Epithelial cell of prostate (primary cell): ENCODE results near the gene SPOCK1.

Source experiments
- DNase-seq: peaks from one replicate; pipeline ENCODE4 v3.0.0-alpha.2; 2011; ENCODE audit warnings: low read depth, low spot score
- H3K27ac ChIP-seq: fragments of 450-650 bp; 2 replicates; pipeline ENCODE4 v1.5.1; 2017; ENCODE audit warnings: mild to moderate bottlenecking

The SPOCK1 gene

DNA sequence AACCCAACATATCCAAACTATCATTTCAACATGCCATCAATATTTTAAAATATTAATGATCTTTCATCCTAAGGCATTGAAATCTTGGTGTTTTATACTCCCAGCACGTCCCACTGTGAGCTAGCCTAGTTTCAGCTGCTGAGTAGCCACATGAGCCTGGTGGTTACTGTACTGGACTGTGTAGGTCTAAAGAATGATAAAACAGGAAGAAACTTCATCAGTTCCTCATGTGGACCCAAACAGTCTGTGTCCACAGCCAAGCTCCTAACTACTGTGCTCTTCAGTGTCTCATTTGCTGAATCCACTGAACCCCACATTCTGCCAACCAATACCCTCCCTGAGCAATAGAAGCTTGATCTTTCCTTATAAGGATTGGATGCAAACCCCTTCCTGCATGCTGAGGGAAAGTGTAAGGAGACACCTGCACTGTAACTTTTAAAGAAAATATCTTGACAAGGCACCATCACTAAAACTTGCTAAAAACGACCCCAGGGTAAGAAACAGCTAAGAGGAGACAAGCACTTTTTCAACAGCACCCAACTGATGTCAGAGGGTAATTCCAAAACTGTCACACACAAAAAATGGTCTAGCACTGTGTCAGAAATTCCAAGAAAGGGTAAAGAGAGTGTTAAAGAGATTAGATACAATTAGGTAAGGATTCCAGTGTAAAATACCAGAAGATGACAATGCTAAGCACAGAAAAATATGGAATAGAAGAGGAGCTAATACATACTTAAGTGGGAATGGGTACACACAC, 126.9 kb downstream of the SPOCK1 start:
- no peak overlapping the region for H3K27ac ChIP-seq
- DNase-seq, result no peak

DNA sequence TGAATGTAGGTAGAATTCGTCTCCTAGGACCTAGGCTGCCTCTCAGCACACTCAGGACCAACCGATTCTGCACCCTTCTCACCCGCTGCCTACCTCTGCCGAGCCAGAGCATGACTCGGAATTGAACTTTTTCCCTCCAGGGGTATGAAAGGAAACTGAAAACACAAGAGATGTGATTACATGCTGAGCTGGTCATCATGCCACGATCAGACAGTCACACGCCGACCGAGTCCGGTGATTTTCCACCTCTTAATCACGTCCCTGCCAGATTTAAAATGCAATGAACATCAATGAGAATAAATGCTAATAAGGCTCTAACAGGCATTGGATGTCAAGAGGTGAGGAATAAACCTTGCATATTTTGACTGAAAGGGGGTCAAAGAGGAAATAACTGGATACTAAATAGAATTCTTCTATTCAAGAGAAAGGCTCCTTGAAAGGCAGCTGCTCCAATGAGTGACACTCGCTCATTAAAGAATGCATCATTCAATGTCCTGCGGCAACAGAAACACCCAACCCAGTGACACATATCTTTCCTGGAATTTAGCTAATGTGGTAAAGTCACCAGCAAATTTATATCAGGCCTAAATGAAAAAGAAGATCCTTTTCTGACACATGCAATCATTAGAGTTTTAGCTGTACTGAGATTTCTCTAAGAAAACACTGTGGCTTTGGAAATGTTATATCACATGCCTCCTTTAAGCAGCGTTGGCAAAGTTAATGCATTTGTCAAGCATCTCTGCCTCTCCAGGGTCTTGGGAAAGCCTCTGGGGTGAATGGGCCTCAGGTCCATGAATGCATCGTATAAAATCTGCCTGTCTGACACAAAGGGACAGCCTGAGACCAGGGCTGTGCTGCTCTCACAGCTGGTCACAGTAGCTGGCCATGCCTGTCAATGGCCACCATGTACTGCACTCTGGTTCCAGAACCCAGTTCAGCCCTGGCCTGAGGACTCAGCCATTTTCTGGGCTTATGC, 128.7 kb downstream of the SPOCK1 start:
- DNase-seq, result no peak
- H3K27ac ChIP-seq, result no peak overlapping the region

DNA sequence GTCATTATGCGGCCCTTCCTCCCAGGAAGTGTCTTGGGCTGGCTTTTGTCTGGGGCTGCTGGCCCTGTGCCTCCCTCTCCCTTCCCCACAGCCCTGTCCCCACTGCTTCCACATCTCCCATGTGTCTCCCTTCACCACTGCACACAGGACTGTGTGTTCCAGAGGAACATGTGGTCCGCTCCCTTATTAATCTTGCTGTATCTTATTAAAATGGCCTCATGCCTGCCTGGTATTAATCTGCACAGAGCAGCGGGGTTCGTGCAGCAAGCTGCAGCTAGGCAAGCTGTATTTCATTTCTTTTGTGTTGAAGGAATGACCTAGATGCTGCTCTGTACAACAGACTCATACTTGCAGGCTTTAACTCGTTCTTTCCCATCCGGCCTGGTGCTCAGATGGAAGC, 130.5 kb downstream of the SPOCK1 start:
- no peak for DNase-seq
- H3K27ac ChIP-seq, result no peak overlapping the region

DNA sequence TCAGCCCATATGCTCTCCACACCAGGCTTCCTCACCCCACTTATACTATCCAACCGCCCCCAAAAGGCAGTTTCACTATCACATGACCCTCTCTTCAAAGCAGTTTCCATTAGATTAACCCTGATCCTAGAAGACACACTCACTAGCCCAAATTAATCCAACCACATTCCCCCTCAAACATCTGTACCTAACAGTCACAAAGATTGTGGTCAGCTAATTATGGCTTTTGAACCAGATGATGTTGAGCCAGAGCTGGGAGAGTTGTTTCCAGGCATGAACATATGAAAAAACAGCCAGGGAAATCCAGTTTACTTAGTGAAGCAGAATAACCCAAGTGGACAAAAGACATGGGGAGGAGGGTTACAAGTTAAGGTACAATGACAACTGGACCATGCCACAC, 131.2 kb downstream of the SPOCK1 start:
- no peak for DNase-seq
- H3K27ac ChIP-seq, result no peak overlapping the region

- no peak for DNase-seq
- no peak overlapping the region for H3K27ac ChIP-seq
Measured at GRCh38 chr5:137366526-137366925, 132.6 kb downstream of the SPOCK1 start.

- no peak for DNase-seq
- H3K27ac ChIP-seq, result no peak overlapping the region
Measured at GRCh38 chr5:137365126-137365865, 133.8 kb downstream of the SPOCK1 start.

DNA sequence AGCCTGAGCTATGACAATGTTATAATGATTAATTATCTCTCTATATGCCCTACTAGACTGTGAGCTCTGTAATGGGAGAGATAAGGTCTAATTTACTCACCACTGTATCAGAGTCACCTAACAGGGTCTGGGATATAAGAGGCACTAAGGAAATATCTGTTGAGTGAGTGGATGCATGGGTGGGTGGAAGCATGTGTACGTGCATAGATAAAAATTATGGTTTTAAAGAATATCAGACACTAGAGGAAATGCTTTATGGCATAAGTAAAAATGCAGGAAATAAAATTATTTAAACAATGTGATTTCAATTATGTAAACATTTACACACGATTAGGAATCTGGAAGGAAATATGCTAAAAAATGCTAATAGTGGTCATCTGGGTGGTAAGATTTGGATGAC, 137.8 kb downstream of the SPOCK1 start:
- no peak for DNase-seq
- no peak overlapping the region for H3K27ac ChIP-seq

DNA sequence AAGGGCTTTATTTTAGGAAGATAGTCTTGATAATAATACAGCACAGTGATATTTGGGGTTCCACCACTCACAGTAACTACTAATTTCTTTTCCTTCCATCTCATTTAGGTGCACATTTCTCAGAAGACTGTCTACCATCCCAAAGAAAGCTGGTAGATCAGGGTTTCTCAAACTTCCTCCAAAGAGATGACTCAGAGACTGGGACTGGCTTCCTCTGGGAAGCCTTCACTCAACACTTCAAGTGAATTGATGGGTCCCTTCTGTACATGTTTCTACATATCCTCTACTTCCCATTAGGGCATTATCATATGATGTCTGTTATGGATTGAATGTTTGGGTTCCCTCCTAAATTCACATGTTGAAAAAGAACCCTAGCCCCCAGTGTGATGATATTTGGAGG, 138.5 kb downstream of the SPOCK1 start:
- DNase-seq, result no peak
- H3K27ac ChIP-seq, result no peak overlapping the region

DNA sequence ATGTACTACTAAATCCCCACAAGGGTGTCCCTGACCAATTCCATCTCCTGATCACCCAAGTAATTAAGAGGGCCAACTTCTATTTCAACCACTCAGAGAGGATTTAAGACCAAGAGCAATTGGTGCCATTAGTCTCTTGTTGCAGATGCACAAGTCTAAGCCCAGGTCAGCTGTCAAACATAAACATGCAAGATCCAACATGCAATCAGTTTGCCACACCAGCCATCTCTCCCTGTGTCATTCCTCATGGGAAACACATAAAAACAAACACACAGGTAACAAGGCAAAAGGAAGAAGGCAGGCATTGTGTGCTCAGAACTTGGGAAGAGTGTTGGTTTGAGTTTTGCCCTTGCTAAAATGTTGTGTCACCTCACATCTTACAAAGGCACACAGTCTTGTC, 139.2 kb downstream of the SPOCK1 start:
- DNase-seq, result no peak
- no peak overlapping the region for H3K27ac ChIP-seq

GRCh38 chr5:137357436-137357835, 141.7 kb downstream of the SPOCK1 start:
- no peak for DNase-seq
- no peak overlapping the region for H3K27ac ChIP-seq

DNA sequence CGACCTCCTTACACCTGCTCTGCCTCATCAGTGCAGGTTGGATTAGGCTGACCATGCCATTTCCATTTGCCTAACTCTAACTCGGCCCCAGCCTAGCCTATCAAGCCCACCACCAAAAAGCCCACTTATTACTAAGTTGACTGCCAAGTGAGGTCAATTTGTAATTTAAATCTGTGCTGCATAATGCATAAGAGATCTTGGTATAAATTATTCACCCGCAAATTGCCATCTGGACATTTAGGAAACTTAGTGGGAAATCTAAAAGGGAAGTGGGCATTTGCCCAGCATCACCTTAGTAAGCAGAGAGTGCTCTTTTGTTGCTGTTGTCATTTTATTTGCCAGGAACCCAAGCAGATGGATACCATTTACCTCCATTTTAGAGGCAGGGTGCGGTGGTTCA, 143.0 kb downstream of the SPOCK1 start:
- no peak for DNase-seq
- H3K27ac ChIP-seq, result no peak overlapping the region

GRCh38 chr5:137355708-137356107, 143.4 kb downstream of the SPOCK1 start:
- H3K27ac ChIP-seq, result no peak overlapping the region
- DNase-seq, result no peak

- H3K27ac ChIP-seq, result no peak overlapping the region
- DNase-seq, result no peak
Measured at GRCh38 chr5:137352095-137352494, 147.0 kb downstream of the SPOCK1 start.

DNA sequence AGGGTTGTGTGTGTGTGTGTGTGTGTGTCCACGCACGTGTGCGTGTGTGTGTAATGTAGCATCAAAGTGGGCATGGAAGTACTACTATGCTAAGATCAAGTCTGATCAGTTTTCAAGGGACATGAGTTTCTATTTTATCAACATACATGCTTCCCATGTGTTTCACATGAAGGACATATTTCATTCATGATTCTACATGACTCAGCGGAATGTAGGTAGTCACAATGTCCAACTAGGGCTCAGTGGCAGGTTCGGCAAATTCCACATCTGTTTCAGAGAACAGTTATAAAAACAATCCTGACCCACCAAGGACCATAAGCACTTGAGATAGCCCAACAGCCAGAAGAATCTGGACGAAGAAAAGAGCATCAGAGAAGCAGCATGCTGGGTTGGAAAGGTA, 148.3 kb downstream of the SPOCK1 start:
- DNase-seq, result no peak
- no peak overlapping the region for H3K27ac ChIP-seq

DNA sequence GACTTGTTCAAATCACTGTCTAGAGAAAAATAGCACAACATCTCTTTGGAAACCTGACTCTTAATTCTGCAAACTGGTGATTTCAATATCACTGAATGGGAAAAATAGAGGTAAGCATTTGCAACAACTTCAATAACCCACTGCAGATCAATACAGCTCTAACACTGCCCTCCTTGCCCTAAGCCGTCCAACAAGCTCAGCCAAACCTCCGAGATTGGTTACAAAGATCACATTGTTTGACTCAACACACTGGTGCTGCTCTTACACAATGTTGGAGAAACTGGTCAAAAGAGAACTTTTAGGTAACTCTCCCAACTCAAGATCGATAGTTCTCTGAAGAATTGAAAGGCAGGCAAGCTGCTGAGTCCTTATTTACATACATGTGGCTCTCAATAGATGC, 150.4 kb downstream of the SPOCK1 start:
- no peak for DNase-seq
- H3K27ac ChIP-seq, result no peak overlapping the region

GRCh38 chr5:137347865-137348264, 151.3 kb downstream of the SPOCK1 start:
- H3K27ac ChIP-seq, result no peak overlapping the region
- DNase-seq, result no peak

- H3K27ac ChIP-seq, result no peak overlapping the region
Measured at GRCh38 chr5:137346281-137346680, 152.8 kb downstream of the SPOCK1 start.

DNA sequence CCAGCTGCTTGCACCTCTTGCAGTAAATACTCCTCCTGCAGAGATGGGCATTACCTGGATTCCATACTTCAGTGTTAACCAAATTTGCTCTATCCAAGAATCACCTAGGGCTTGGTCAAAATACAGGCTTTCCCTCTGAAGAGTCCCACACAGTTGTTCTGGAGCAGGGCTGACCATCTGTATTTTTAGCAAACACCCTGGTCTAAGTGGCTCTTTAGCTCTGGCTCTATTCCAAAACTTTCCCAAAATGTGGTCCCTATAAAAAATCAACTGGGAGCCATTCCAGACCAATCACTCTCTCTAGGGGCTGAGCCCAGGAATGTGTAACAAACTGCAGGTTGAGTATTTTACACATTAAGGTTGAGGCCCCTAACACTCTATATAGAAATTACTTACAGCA, 153.7 kb downstream of the SPOCK1 start:
- DNase-seq, result no peak
- no peak overlapping the region for H3K27ac ChIP-seq

More at GRCh38 chr5:137346281-137346680, 152.8 kb downstream of the SPOCK1 start:
- no peak for DNase-seq

GRCh38 chr5:137344723-137345322, 154.3 kb downstream of the SPOCK1 start:
- DNase-seq, result no peak
- H3K27ac ChIP-seq, result no peak overlapping the region

- no peak for DNase-seq
- H3K27ac ChIP-seq, result no peak overlapping the region
Measured at GRCh38 chr5:137344021-137344420, 155.1 kb downstream of the SPOCK1 start.
